HAP-1 (cell line): ENCODE results near the gene PPFIA1.

ENCODE experiments used
- DNase-seq, 2 experiments: peaks; one replicate each; pipeline ENCODE4 v3.0.0-alpha.2; 2016 to 2020; ENCODE audit warnings: low spot score in 2 of 2
- H3K27me3 ChIP-seq: fragments of 250-450 bp; sonication (Bioruptor Pico); 2 replicates; pipeline ENCODE4 v1.5.1; 2020; ENCODE audit warnings: low read depth, mild to moderate bottlenecking, moderate library complexity
- H3K36me3 ChIP-seq: fragments of 250-450 bp; sonication (Bioruptor Pico); replicated peaks from 2 replicates; pipeline ENCODE4 v1.5.1; 2020; ENCODE audit warnings: mild to moderate bottlenecking
- H3K4me1 ChIP-seq: fragments of 250-450 bp; sonication (Bioruptor Pico); 2 replicates; pipeline ENCODE4 v1.5.1; 2020; ENCODE audit warnings: mild to moderate bottlenecking
- H3K4me3 ChIP-seq: fragments of 250-450 bp; sonication (Bioruptor Pico); 2 replicates; pipeline ENCODE4 v1.5.1; 2020; ENCODE audit warnings: mild to moderate bottlenecking, moderate library complexity
- H3K9me3 ChIP-seq: fragments of 250-450 bp; sonication (Bioruptor Pico); 2 replicates; pipeline ENCODE4 v1.5.1; 2020; ENCODE audit warnings: mild to moderate bottlenecking, moderate library complexity
- in situ Hi-C: fragments of 300-500 bp; cut with MboI; formaldehyde crosslinking; loops from 3 replicates; pipeline ENCODE4 v1.14.3; 2020; ENCODE audit warnings: low sequenced_read_pairs, inconsistent platforms, mixed read lengths

PPFIA1 gene

GRCh38 chr11:70433526-70433925 lies 163.0 kb downstream of the PPFIA1 start:
- peaks cover 72% of the 10 kb centered on the region for H3K36me3 ChIP-seq
- in situ Hi-C loops = no loop called here
- H3K4me1 ChIP-seq = no peaks in the 10 kb centered on the region
- no peak overlapping the region for H3K4me3 ChIP-seq
- no peaks in the 10 kb centered on the region for H3K9me3 ChIP-seq
- no peak for DNase-seq
- no peaks in the 10 kb centered on the region for H3K27me3 ChIP-seq
